GM20000 (cell line): ENCODE measurements around the gene COL5A2.

Experiments
- DNase-seq: peaks from one replicate; pipeline ENCODE4 v3.0.0; 2012; ENCODE audit warnings: low spot score
- TF ChIP-seq, protein P1 (sequence below): IDR thresholded peaks from 2 replicates; pipeline ENCODE4 v1.5.1; 2012; ENCODE audit warnings: mild to moderate bottlenecking, control low read depth; ENCODE audit errors: extremely low read depth, missing control alignments

Gene COL5A2

DNA sequence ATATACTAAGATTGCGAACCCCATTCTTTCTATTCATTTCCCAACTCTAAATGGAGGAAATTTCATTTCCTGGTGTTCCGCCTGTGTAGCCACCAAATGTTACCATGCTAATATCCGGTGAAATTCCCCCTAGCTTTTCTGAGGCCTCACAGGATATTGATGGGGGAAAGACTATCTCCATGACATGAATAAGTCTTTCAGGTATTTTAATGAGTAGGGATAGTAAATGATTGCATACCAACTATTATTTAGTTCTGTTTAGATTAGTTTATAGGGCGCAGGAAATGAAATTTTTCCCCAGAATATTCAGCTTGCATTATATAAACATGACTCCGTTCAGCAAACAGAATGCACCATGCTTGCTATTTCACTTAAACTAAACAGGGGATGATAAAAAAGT lies 55.4 kb downstream of the COL5A2 start:
- DNase-seq = no peak

DNA sequence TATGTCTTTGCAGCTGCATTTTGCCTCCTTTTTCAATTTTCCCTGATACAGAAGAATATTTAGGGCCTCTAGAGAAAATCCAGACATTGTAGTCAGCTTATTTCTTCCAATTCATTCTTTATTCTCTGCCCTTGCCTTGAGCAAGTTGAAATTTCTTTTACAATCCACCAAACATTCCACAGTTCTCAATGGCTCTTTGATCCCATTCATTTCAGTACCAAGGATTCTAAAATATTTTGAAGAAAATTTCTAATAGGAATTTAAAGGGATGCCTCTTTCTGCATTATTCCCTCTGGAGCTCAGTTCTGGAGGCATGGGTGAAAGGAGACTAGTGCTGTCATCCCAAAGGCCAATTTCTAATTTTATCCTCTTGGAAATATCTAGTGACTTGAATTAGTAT lies 61.2 kb downstream of the COL5A2 start:
- TF ChIP-seq, protein P1, sequence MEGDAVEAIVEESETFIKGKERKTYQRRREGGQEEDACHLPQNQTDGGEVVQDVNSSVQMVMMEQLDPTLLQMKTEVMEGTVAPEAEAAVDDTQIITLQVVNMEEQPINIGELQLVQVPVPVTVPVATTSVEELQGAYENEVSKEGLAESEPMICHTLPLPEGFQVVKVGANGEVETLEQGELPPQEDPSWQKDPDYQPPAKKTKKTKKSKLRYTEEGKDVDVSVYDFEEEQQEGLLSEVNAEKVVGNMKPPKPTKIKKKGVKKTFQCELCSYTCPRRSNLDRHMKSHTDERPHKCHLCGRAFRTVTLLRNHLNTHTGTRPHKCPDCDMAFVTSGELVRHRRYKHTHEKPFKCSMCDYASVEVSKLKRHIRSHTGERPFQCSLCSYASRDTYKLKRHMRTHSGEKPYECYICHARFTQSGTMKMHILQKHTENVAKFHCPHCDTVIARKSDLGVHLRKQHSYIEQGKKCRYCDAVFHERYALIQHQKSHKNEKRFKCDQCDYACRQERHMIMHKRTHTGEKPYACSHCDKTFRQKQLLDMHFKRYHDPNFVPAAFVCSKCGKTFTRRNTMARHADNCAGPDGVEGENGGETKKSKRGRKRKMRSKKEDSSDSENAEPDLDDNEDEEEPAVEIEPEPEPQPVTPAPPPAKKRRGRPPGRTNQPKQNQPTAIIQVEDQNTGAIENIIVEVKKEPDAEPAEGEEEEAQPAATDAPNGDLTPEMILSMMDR = no peak
- DNase-seq = no peak

More for the DNA sequence above, 55.4 kb downstream of the COL5A2 start:
- TF ChIP-seq, protein P1 = no peak

DNA sequence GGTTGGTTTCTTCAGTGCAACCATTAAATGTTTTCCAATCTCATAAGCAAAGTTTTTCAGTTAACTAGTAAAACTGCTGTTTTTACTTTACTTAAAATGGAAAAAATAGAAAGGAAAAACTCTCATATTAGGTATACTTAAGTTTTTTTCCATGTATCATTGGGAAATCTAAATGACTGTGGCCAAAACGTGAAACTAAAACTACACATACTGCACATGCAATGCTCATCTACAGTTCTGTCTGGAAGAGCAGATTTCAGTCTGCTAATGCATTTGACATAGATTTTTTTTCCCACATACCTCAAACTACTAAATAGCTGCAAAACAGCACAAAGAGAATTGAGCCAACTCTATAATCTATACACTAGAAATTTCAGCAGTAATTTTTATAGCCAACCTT lies 62.6 kb downstream of the COL5A2 start:
- TF ChIP-seq, protein P1 = no peak
- no peak for DNase-seq

DNA sequence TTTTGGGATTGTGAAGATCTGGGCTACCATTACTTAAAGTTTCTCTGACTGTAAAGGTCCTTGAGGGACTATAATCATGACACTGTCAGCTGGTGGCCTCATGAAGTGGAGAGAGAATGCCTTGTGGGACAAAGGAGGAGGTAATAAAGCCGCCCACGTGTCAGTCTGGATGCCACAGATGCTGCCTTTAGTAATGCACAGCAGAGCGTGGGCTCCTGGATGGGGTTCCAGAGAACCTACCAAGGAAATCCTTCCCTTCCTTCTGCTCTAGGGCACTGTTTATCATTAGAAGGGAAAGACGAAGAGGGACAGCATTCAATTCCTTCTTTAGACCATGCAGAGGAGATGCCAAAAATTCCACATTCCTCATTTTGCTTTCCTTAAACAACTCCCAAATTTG lies 63.5 kb downstream of the COL5A2 start:
- TF ChIP-seq, protein P1 = no peak
- DNase-seq = no peak

DNA sequence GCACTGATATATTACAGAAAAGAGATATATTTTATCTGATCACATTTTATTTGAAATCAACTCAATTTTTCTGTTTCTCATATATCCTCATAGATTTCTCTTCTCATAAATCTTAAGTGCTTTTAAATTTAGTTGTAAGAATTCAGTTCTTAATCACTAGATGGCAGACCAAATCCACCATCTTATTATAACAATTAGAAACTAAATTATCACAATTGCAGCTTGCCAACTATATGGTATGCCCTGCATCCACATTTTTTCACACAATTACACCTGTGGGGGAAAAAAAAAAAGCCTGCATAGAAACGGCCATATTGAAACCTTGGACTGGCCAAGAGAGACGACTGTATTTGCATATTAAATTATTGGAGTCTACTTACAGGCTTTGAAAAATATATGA lies 64.4 kb downstream of the COL5A2 start:
- TF ChIP-seq, protein P1 = no peak
- DNase-seq = no peak

DNA sequence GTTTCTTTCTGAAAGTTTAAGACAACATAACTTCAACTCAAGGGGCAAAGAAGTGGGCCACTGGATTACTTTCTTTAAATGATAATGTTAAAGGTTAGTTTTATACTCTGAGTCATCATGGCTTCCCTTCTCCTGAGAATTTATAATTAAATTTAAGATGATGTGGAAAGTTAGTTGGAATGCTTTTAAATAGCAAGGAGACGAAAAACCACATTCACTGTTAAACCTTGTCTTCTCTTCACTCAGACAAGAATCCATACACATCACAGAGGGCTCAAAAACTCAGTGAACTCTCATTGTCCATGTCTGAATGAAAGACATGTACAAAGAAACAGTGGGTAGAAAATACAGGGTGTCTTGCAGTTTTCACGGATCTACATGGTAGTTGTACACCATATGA lies 65.6 kb downstream of the COL5A2 start:
- no peak for DNase-seq
- TF ChIP-seq, protein P1 = no peak

DNA sequence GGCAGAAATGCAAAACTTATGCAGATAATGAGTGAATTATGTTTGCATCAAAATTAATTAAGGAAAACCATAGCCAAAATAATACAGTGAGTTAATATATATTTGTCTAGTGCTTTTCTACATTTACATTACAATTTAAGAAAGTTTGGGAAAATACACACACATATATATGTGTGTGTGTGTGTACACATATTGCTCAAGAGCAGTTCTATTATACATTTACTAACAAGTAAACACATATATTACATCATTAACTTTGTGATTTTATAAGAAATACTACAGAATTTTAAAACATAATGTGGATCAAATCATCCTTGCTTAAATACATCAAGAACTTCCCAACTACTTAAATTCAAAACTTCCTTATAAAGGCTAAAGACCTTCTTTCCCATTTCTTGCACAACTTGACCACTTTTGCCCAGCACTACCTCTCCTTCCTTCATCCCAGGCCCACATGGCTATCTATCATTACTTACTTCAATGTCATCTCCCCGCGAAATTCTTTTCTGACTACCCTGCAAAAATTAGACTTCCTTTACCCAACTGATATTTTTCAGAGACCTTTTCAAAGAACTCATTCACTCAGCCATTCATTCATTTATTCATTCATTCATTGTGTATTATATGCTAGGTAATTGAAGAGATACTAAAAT lies 68.4 kb downstream of the COL5A2 start:
- TF ChIP-seq, protein P1 = no peak
- DNase-seq = no peak
